HepG2 (cell line): ENCODE data around the gene JSRP1.

Source experiments
- ASH2L ChIP-seq: fragments of 300-600, 200-600 bp; sonication (generic); IDR thresholded peaks from 2 replicates; pipeline ENCODE4 v1.7.0; 2017; ENCODE audit warnings: low read depth, mild to moderate bottlenecking, moderate library complexity, mixed read lengths, low read length; ENCODE audit not compliant: insufficient read length
- CTCF ChIP-seq: sonication (generic); formaldehyde crosslinking; IDR thresholded peaks from 2 replicates; pipeline ENCODE4 v1.5.0; 2020; ENCODE audit warnings: mild to moderate bottlenecking, missing genetic modification reagents, moderate library complexity
- E2F1 ChIP-seq: sonication (generic); formaldehyde crosslinking; IDR thresholded peaks from 2 replicates; pipeline ENCODE4 v1.5.0; 2020; ENCODE audit warnings: missing genetic modification reagents
- HOXA7 ChIP-seq: sonication (generic); formaldehyde crosslinking; IDR thresholded peaks from 2 replicates; pipeline ENCODE4 v1.8.1; 2022; ENCODE audit warnings: mild to moderate bottlenecking, missing genetic modification reagents, moderate library complexity
- JUND ChIP-seq: sonication (generic); formaldehyde crosslinking; IDR thresholded peaks from 2 replicates; pipeline ENCODE4 v1.8.0; 2022; ENCODE audit warnings: mild to moderate bottlenecking, missing genetic modification reagents
- NFIC ChIP-seq: IDR thresholded peaks from 2 replicates; pipeline ENCODE4 v1.6.1; 2012; ENCODE audit warnings: mild to moderate bottlenecking, low read length, inconsistent platforms
- RELA ChIP-seq: sonication (generic); formaldehyde crosslinking; IDR thresholded peaks from 2 replicates; pipeline ENCODE4 v1.4.0; 2020; ENCODE audit warnings: missing genetic modification reagents
- SIN3A ChIP-seq: IDR thresholded peaks from 2 replicates; pipeline ENCODE4 v1.6.1; 2011; ENCODE audit warnings: low read depth, mild to moderate bottlenecking, control low read depth, low read length, borderline replicate concordance
- ZNF564 ChIP-seq: sonication (generic); formaldehyde crosslinking; IDR thresholded peaks from 2 replicates; pipeline ENCODE4 v1.8.1; 2023; ENCODE audit warnings: mild to moderate bottlenecking, missing genetic modification reagents

- TF ChIP-seq JUND (no peak), NFIC (no peak), ASH2L (no peak), SIN3A (no peak), CTCF (CRISPR knock-in tag) (no peak), HOXA7 (no peak), RELA (CRISPR knock-in tag) (no peak), ZNF564 (CRISPR knock-in tag) (no peak), E2F1 (CRISPR knock-in tag) (no peak)
Observed at GRCh38 chr19:2294687-2295335, 38.6 kb upstream of the JSRP1 start.
